HG03565 (cell line): ENCODE data around the gene SPNS2.

Source experiments
- ATAC-seq: cut with Tn5 transposase; IDR thresholded peaks from one replicate; pipeline ENCODE4 v1.9.1; 2021; ENCODE audit warnings: mild to moderate bottlenecking, moderate library complexity; ENCODE audit not compliant: unreplicated experiment

Gene SPNS2

DNA sequence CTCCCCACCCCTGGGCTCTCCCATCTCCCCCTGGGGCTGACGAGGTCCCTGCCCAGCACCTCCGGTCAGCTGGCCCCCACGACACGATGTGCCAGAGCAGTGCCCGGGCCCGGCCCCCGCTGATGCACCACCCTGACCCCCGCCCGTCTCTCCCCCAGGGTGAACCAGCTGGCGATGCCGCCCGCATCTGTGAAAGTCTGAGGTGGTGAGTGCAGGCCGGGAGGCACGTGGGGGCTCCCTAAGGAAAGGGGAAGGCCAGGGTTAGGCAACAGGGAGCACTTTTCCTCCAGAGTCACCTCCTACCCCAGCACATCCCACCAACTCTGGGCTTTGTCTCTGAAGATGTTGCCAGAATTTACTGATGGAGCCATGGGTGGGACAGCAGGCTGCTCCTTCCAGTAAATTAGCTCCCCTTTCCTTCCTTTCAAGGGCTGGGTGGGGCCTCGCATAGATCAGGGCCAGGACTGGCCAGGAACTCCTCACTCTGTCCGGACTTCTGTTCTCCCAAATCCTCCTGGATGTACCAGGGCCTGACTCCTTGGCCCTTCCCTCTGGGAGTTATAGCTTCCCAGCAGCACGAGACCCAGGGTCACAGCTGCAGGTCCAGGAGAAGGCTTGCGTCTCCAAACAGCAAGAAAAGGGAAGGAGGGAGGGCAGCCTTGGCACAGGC lies 38.2 kb downstream of the SPNS2 start:
- ATAC-seq = no peak

GRCh38 chr17:4537451-4538235 lies 39.0 kb downstream of the SPNS2 start:
- no peak for ATAC-seq

DNA sequence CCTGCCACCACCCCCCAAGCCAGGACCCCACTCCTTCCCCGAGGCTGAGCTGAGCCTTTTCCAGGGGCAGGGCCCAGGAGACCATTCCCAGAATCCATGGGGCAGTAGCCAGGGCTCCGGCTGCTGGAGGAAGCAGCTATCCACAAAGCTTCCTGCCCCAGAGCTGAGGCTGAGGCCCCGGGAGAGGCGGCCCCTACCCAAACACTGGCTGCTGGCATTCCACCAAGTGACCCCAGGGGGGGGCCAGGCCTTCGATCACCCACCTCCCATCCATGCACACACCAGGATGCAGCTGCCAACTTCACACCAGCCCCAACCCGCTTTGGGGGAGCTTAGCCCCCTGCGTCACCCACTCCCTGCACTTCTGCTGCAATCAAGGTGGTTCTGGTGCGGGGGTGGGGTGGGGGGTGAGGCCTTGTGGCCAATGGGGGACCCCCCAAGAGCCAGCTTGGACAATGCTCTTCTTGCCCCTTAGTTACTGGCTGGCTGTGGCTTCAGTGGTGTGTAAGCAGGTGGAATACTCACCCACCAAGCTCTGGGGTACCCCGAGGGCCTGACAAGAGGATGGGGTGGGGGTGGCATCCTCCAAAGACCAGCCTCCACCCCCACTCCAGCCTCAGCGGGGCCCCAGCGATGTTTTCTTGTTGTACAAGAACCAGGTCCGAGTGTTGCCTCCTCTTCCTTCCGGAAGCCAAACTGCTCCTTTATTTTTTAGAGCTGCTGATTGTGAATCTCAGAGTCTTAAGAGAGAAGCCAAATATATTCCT lies 39.7 kb downstream of the SPNS2 start:
- no peak for ATAC-seq

- ATAC-seq = no peak
These were observed 40.3 kb downstream of the SPNS2 start for GRCh38 chr17:4539025-4539424.

GRCh38 chr17:4539576-4540223 lies 41.0 kb downstream of the SPNS2 start:
- no peak for ATAC-seq

DNA sequence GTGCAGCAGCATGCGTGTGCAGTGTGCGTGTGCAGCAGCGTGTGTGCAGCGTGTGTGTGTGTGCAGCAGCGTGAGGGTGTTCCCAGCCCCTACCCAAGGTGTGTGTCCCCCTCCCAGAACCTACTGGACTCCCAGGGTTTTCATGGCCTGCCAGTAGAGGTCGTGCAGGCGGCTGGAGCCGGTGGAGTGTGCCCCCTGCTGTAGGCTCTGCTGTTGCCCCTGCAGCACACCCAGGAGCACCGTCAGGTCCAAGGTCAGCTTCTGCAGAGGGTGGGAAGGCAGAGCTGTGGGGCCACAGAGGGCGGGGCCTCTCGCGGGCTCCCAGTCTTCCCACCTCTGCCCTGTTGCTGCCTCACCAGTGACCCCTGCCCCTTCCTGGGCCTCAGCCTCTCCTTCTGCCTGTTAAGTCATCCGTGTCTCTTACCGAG lies 41.6 kb downstream of the SPNS2 start:
- ATAC-seq = no peak

- ATAC-seq = no peak
These were observed 42.1 kb downstream of the SPNS2 start for GRCh38 chr17:4540687-4541327.

- no peak for ATAC-seq
These were observed 42.8 kb downstream of the SPNS2 start for GRCh38 chr17:4541328-4542002.

- ATAC-seq = no peak
These were observed 43.5 kb downstream of the SPNS2 start for GRCh38 chr17:4542003-4542725.

GRCh38 chr17:4542726-4543191 lies 44.1 kb downstream of the SPNS2 start:
- ATAC-seq = no peak

DNA sequence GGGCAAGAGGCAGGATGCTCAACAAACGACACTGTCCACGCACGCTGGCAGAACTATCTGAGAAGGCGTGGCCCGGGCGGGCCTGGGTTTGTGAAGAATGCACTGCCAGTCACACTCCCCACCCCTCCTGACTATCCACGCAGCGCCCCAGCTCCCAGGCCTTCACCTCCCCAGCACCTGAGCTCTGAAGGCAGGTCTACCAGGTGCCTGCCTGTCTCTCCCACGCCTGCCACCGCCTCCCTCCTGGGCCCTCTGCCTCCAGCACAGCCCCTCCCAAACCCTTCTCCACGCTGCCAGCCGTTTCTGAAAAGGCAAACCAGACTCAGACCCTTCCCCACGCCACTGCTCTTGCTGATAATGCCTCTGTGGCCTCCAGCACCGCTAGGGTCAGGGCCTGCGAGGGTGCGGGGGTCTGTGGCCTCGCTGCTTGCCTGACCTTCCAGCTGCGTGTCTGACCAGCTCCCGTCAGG lies 44.9 kb downstream of the SPNS2 start:
- ATAC-seq = no peak

- no peak for ATAC-seq
These were observed 45.7 kb downstream of the SPNS2 start for GRCh38 chr17:4544135-4544950.

DNA sequence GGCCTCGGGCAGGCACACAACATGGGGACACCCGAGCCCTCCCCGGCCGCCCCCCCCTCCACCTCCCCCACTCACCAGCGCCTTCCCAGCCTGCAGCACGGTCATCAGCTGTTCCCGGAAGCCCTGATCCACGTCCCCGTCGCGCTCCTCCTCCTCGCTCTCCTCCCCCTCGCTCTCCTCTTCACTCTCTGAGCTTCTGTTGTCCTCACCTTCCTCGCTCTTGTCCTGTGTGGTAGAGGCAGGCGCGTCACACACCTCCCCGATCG lies 46.2 kb downstream of the SPNS2 start:
- no peak for ATAC-seq

GRCh38 chr17:4545217-4545951 lies 46.7 kb downstream of the SPNS2 start:
- no peak for ATAC-seq

DNA sequence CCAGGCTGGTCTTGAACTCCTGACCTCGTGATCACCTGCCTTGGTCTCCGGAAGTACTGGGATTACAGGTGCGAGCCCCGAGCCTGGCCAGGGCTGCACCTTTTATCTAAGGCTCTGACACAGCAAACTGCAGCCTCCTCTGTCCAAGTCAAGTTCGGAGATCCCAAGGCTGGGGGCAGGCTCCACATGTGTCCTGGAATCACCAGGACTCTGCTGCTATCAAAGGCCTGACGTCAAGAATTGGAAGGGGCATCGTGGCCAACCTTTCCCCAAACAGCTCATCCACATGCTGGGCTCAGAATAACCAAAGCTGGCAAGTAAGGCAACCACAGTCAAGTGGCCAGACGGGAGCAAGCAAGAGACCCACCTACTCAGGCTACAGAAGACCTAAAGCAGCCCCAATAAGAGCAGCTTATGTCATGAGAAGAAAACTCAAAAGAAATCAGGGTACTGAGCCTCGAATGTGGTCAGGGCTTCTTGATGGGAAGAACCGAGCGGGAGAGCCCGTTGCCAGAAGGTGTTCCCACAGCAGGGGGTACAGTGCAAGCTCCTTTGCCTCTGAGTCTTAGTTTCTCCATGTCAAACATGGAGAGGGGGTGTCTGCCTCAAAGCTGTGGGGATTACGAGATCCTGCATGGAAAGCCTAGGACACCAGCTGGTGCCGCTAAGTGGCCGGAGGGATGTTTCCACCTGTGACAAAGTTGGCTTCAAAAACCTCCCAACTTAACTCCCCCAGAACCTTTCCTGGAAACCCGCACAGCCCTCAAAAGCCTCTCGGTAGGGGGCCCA lies 48.6 kb downstream of the SPNS2 start:
- no peak for ATAC-seq

DNA sequence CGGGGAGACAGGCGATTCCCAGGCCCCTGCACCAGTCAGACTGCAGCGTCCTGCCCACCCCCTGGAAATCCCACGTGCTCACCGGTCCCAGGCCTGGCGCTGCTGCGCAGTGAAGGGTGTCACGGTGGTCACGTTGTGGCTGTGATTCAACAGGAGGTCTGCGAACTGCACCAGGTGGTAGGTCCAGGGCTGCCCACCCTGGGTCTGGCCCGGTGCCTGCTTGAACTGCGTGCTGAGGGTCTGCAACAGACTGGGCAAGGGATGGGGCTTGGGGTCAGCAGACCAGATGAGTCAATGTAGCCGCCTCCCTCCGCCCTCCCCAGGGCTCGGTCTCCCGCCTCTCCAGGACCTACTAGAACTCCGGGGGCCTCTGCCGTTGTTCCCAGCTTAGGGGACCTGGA lies 49.4 kb downstream of the SPNS2 start:
- ATAC-seq = no peak
